GM21825 (cell line): Measurements from ENCODE around the gene PLA2G6.
"Not testable (repeated sequence)": the region's sequence is repeated elsewhere in the genome, so short reads cannot be mapped to it uniquely, and the experiment has no call there.

Experiments
- ATAC-seq: cut with Tn5 transposase; IDR thresholded peaks from one replicate; pipeline ENCODE4 v1.9.1; 2021; ENCODE audit warnings: mild to moderate bottlenecking, moderate library complexity; ENCODE audit not compliant: unreplicated experiment

Gene PLA2G6

DNA sequence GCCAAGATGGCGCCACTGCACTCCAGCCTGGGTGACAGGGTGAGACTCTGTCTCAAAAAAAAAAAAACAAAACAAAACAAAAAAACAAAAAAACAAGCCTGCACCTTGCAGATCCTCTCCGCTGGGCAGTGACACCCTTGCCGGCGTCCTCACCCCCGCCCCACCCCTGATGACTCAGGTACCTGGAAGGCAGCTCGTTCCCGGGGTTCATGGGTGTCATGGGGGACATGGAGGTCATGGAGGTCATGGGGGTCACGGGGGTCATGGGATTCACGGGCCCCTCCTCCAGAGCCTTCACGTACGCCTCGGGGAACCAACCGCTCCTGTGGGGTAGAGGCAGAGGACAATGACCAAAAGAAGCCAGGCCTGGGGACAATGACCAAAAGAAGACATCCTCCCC lies 94.7 kb downstream of the PLA2G6 start:
- ATAC-seq = no peak

DNA sequence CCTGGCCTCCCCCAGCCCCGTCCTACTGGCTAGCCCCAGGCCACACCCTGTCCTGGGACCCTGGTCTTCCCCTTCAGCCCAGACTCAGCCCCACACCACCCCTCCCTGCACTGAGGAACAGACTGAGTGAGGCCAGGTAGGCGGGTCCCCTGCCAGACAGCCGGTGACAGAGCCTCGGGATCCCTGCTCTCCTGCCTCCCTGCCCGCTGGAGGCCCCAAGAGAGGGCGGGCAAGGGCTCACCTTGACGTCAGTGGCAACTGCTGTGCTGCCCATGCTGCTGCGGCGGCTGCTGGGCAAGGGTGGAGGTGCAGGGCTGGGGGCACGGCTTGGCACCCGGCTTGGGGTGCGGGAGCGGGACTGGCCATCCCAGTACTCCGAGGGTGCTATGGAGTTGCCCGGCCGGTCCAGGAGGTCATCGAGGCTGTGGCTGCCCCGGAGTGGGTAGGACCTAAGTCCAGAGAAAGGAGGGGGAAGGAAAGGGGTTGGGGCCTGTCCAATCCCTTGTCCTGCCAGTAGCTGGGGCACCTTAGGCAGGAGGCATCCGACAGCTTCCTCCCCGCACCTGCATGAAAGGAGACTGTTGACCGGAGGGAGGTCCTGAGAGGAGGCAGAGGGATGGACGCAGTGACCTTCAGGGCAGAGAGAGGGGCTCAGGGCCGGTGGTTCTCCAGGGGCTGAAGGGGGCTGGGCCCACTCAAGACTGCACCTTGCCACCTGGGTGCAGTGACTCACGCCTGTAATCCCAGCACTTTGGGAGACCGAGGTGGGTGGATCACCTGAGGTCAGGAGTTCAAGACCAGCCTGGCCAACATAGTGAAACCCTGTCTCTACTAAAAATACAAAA lies 95.4 kb downstream of the PLA2G6 start:
- no peak for ATAC-seq

DNA sequence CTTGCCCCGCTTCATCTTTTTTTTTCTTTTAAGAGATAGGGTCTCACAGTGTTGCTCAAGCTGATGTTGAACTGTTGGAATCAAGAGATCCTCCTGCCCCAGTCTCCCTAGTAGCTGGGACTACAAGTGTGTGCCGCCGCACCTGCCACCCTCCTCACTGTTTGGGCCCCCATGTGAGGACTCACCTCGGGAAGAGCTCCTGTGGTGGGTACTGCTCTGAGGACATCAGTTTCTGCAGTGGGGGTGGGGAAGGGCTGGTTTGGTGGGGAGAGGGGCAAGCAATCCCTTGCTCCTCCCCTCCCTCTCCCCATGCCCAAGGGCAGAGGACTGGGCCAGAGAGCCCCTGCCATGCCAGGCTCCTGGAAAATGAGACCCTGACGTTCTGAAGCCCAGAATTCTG lies 96.1 kb downstream of the PLA2G6 start:
- no peak for ATAC-seq

DNA sequence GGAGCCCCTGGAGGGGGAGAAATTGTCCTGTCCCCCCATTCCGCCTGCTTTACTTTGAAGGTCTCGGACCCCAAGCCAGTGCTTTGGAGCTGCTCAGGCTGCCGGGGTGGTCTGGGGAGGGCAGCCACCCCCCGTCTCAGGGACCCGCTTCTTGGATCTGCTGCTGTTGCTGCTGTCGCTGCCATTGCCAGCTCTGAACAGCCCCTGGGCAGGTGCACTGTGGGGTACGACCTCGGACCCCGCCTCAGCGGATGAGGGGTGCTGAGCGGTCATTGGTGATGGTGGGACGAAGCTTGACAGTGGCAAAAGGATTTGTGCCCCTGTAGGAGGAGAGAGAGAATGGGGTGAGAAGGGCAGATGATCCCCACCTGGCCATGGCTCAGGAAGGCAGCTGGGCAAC lies 96.6 kb downstream of the PLA2G6 start:
- no peak for ATAC-seq

DNA sequence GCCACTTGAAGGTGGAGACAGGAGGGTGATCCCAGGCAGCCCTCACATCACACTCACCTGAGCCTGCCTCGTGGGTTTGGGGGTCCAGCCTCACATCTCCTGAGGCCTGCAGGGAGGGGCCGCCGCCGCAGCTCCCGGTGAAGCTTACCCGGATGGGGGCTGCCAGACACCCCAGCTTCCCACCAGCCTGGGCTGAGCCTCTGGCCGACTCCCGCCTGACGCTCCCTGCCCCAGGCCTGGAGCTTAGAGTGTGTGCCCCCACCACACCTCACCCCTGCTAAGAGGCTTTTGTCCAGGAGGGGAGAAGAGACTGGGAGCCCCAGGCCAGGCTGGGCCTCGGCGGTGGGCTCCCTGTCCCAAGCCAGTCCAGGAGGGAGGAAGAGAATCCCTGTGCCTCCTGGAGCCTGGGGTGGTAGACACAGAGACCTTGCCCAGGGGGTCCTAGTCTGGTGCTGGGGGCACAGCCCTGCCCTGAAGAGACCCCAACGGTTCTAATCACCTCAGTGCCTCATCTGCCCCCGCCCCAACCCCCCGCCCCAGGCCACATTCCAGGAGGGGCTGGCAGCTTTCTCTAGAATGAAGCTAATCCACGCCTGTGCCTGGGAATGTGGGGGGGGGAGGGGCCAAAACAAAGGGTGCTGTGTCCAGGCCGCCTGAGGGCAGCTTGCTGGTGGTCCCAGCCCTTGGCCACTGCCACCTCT lies 97.5 kb downstream of the PLA2G6 start, which contains the start of gene SLC16A8:
TSS of gene SLC16A8 (minus strand) at position 254 of the 701 bp plus-strand sequence. CDS start 1,311 bp downstream, outside the sequence.
- ATAC-seq = no peak

DNA sequence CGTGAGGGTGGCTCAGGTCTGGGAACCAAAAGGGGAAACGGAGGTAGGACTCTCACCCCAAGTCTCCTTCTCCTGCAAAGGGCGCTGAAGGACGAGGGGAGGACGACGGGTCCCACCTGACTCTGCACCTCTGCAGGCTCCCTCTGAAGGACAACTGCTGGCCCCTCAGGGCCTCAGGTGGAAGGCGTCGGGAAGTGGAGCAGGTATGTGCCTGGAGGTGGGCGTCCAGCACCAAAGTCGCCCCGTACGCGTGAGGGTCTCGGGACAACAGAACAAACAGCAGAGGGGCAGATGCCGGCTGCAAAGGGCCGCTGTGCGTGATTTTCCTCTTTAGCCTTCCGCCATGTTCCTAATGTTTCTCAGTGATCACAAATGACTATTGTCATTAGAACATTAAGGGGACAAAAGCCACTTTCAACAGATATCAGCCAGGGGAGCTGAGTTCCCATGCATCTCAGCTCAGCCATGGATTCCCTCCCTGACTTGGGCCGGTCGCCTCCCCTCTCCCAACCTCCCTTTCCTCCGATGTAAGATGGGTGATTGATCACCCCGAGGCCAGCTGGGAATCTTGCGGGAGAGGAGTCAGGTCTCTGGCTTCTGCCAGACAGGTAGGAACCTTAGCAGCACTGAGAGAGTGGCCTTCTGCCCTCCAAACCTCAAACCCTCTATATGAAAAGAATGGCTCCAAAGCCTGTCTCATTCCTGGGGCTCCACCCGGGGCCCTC lies 98.5 kb downstream of the PLA2G6 start:
- ATAC-seq = no peak

DNA sequence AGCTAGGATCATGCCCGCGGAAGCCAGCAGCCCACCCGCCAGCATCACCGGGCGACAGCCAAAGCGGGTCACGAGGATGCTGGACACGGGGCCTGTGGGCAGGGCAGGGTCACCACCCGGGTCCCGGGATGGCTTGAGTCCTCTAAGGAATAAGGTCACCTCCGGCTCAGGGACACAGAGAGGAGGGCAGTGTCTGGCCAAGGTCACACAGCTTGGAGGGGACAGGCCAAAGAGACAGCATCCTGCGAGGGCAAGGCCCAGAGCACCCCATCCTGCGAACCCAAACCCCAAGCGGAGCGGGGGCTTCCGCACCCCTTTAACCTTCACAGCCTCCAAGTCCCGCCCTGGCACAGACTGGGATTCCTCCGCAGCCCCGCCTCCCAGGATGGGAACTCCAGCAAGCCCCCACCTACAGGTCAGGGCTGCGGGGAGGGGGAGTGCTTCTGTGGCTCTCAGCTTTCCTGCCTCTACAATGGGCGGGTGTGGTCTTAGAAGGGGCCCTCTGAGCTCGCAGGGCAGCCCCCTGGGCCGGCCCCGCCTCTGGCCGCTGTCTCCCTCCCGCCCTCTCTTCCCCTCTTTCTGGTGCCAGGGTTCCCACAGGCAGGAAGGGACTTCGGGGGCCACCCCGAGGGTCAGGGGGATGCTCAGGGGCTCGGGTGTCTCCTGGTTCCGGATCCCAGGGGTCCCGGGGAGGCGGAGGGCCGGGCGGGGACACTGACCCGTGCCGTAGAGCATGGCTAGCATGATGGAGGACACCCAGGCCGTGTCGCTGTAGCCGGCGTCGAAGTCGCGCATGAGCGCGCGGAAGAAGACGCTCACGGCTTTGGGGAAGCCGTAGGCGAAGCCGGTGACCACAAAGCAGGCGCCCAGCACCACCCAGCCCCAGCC lies 99.4 kb downstream of the PLA2G6 start:
- ATAC-seq = no peak

DNA sequence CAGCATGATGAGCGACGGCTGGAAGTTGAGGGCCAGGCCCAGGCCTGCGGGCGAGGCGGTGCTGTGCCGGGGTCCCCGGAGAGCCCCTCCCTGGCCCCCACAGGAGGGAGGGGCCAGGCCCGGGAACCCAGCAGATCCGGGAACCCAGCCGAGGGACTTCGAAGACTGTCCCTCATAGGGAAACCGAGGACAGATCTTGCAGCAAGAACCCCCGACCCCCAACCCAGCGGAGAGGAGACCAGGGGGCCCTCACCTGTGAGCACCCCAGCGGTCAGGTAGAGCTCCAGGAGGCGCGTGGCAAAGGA lies 100.0 kb downstream of the PLA2G6 start:
- no peak for ATAC-seq

DNA sequence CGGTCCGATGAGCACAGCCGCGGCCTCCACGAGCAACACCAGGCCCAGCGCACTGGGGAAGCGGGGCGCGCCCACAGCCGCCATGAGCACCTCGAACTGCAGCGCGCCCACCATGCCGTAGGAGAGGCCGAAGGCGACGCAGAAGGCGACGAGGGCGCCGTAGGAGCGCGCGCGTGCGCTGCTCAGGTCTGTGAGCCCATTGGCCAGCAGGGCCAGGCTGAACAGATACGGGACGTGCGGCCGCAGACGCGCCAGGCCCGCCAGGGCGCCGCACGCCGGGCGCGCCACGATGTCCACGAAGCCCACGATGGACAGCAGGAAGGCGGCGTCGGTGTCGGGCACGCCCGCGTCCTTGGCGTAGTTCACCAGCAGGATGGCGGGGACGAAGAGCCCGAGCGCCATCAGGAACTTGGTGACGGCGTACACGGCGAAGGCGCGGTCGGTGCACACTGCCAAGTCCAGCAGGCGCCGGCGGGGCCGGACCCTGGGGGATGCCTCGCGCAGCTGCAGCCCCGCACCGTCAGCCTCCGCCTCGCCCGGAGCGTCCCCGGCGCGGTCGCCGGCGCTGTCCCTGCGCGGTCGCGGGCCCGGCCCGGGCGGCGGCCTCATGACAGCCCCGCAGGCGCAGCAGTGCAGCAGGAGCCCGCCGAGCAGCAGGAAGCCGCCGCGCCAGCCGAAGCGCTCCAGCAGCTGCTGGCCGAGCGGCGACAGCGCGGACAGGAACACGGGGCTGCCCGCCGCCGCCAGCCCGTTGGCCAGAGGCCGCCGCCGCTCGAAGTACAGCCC lies 100.6 kb downstream of the PLA2G6 start:
- ATAC-seq = no peak

DNA sequence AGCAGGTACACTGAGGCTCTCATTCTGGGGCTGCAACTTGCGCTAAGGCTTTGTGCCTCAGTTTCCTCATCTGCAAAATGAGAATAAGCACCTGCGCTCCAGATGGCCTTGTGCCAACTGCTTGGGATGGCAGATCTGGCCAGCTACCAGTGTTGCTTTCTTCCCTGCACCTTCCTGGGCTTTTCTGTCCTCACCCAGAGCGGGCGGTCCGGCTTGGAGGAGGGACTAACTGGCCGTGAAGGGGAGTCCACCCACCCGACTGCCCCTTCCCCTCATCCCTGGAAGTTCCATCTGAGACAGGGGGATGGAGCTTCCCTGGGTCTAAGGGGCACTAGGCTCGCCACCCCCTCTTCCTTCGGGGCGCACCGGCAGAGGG lies 101.2 kb downstream of the PLA2G6 start:
- ATAC-seq = no peak

DNA sequence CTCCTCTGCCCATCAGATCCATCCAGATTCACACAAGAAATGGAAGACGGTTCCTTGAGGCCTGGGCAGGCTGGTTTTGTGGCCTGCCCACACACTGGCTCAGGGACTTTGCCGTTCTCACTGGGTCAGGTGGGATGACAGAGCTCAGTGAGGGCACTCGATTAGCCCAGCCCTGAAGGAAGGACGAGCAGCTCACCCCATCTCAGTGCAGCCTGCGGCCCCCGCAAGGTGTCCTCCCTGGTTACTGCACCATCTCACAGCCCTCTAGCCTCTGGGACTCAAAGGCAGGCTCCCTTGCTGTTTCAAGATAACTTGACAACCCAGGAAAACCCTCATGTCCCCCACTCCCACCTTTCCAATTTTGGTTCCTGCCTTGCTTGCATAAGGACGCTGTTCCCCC lies 101.8 kb downstream of the PLA2G6 start:
- ATAC-seq = no peak

DNA sequence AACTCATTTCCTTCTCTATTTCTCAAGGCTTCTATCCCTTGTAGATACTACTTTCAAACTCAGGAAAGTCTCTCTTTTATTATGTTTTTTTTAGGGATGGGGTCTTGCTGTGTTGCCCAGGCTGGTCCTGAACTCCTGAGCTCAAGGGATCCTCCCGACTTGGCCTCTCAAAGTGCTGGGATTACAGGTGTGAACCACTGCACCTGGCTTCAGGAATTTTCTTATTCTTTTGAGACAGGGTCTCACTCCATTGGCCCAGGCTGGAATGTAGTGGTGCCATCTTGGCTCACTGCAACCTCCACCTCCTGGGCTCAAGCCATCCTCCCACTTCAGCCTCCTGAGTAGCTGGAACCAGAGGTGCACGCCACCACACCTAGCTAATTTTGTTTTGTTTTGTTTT lies 102.4 kb downstream of the PLA2G6 start:
- ATAC-seq = not testable (repeated sequence)

DNA sequence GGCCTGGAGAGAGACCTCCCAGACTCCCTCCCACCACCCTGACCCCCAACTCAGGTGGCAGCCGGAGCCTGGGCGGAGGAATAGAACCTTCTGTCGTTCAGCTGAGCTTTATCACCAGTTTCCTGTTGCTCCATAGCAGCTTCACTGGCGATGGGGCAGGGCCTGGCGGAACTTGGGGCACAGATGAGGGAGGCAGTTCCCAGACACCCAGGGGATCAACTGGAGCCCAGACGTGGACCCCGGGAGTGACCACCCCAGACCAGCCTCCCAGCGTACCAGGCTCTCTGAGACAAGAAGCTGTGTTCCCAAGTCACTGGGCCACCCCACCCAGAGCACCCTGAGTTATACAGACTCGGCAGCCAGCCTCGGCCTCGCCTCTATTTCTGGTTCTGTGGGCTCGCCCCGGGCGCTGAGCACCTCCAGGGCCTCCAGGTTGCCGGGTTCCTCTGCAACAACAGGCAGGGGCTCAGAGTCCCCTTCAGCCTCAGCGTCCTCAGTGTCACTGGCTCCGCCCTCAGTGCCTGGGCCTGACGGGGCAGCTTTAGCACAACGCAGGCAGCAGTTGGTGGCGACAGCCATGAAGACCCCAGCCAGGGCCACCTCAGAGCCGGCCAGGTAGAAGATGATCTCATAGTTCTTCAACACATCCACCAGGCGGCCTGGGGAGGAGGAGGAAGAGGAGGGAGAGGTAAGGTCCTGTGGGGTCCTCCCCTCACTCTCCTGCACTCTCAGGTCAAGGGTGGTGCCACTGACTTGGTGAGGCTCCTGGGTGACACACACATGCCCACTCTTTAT lies 103.4 kb downstream of the PLA2G6 start:
- ATAC-seq = no peak

DNA sequence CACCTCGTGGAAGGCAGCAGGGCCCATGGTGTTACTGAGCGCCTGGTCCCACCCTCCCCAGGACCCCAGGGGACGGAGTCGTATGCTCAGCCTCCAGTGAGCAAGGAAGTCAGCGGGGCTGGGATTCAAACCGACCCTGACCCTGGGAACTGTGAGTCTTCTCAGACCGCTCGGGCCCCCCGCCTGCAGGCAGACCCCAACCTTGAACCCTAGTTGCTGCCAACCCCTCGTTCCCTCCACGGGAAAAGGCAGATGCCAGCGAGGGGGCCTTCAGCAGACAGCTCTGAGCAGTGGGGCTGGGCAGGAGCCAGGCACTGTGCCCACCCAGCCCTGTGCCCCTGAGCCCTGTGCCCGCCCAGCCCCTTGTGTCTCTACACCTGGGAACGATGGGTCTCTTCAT lies 104.0 kb downstream of the PLA2G6 start:
- ATAC-seq = no peak

DNA sequence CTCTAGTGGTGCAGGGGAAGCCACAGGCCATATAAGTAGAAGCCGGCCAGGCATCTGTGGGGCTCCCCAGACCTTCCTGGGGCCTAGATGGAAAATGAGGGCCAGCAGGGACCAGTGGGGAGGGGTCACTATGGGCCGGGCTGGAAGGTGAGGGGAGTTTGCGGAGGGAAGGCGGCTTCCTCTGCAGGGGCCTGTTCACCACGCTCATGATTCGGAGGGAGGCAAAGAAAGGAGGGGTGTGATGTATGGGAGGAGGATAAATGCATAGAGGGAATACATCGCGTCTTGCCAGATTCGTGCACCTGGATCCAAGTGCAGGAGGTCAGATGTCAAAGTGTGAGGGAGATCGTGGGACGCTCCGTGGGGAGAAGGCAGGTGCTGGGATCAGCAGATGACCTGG lies 104.5 kb downstream of the PLA2G6 start:
- ATAC-seq = no peak

DNA sequence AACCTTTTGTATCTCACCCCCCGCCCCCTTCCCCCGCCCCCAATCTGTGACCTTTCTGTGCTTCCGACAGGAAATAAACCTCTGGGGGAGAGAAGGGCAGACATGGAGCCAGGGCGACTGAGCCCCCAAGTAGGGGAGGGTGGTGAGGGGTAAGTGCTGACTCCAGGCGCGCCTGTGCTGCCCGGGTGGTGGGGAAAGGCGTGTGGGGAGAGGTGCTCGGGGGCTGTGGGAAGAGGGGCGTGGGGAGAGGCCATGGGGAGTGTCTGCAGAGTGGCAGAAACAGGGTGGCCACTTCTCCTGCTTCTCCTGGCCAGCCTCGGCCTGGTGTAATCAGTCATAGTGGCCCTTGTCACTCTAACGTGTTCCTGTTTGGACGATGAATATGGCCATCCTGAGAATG lies 105.7 kb downstream of the PLA2G6 start:
- ATAC-seq = no peak

DNA sequence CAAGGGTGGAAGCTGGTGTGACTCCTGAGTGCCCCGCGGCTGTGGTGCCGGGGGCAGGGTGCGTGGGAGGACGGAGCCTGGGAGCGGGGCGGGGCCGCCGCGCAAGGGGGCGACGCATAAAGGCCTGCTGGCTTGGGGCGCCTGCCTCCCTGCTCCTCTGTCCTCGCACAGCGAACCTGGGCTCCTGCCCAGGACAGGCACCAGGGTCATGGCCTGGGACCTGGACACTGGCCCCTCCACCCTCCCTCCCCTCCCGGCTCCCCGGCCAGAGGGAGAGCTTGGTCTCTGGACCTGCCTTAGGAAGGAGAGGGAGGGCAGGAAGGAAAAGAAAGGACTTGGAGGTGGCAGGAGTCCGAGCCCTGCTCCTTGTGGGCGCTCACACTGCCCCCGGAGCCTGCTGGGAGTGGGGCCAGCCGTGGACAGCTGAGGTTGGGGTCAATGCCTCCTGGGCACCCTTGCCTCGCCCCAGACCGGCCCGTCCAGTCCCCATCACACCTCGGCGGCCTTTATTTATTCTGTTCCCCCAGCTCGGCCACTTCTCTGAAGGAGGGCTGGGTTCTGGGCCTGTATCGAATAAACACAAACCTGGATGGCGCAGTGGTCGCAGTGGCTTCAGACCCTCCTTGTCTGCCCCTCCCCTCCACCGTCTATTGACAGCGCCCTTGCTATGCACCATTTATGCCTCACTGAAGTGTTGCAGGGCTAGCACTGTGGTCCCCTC lies 106.4 kb downstream of the PLA2G6 start:
- ATAC-seq = no peak

DNA sequence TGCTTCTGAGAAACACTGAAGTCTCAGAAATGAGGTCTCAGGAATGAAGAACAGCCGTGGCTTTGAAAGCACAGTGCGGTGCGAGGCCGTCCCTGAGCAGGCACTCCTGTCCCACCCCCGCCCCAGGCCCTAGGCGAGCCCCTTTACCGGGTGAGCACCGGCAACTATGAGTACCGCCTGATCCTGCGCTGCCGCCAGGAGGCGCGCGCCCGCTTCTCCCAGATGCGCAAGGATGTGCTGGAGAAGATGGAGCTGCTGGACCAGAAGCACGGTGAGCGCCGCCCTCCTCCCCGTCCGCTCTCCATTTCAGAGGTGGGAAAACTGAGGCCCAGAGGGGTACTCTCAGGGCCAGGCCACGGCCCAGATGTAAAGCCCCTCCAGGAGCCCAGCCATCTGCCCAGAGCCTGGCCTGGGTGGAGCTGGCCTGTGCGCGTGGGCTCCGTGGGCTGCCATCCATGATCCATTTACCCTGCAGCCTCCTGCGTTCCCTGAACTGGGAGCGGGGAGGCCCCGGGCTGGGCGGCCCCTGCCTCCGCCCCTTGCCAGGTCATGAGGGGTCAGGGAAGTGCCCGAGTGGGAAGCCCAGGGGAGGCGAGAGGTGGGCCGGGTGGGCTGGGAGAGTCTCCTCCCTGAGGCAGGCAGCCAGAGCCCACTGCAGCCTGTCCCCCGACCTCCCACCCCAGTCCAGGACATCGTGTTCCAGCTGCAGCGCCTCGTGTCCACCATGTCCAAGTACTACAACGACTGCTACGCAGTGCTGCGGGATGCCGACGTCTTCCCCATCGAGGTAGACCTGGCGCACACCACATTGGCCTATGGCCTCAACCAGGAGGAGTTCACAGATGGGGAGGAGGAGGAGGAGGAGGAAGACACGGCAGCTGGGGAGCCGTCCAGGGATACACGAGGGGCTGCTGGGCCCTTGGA lies 107.2 kb downstream of the PLA2G6 start:
- ATAC-seq = no peak
